HepG2 (cell line): ENCODE measurements around the gene ZBTB7B. TPM values are rescaled to one million over a fixed set of nuclear protein-coding genes. Genes with fewer than 3 reads are reported as not detected.

ENCODE experiments used
- BRF2 ChIP-seq: sonication (generic); formaldehyde crosslinking; IDR thresholded peaks from 2 replicates; pipeline ENCODE4 v1.8.1; 2022; ENCODE audit warnings: mild to moderate bottlenecking, missing genetic modification reagents
- CEBPG ChIP-seq: IDR thresholded peaks from 2 replicates; pipeline ENCODE4 v1.6.1; 2016
- GTF2F1 ChIP-seq: fragments of 150-350 bp; IDR thresholded peaks from 2 replicates; pipeline ENCODE4 v1.6.1; 2014; ENCODE audit warnings: low read length
- HIVEP1 ChIP-seq: sonication (generic); formaldehyde crosslinking; IDR thresholded peaks from 2 replicates; pipeline ENCODE4 v1.4.0; 2020; ENCODE audit warnings: mild to moderate bottlenecking, missing genetic modification reagents
- MXI1 ChIP-seq: IDR thresholded peaks from 3 replicates; pipeline ENCODE4 v1.6.1; 2012; ENCODE audit warnings: low read depth, low read length, inconsistent platforms, borderline replicate concordance
- NR0B2 ChIP-seq: sonication (generic); formaldehyde crosslinking; IDR thresholded peaks from 2 replicates; pipeline ENCODE4 v1.4.0; 2020; ENCODE audit warnings: mild to moderate bottlenecking, missing genetic modification reagents
- RXRB ChIP-seq: IDR thresholded peaks from 2 replicates; pipeline ENCODE4 v1.6.1; 2016; ENCODE audit warnings: borderline replicate concordance, missing genetic modification reagents, missing compliant biosample characterization
- SALL1 ChIP-seq: sonication (generic); formaldehyde crosslinking; IDR thresholded peaks from 2 replicates; pipeline ENCODE4 v1.8.0; 2022; ENCODE audit warnings: mild to moderate bottlenecking, missing genetic modification reagents
- SAP130 ChIP-seq: IDR thresholded peaks from 2 replicates; pipeline ENCODE4 v1.6.1; 2016; ENCODE audit warnings: low read depth
- SSRP1 ChIP-seq: IDR thresholded peaks from 2 replicates; pipeline ENCODE4 v1.6.1; 2016; ENCODE audit warnings: control low read depth
- ZFP37 ChIP-seq: sonication (generic); formaldehyde crosslinking; IDR thresholded peaks from 2 replicates; pipeline ENCODE4 v1.4.0; 2020; ENCODE audit warnings: missing genetic modification reagents, borderline replicate concordance
- ZNF230 ChIP-seq: sonication (generic); formaldehyde crosslinking; IDR thresholded peaks from 2 replicates; pipeline ENCODE4 v1.4.0; 2020; ENCODE audit warnings: mild to moderate bottlenecking, missing genetic modification reagents
- ZNF335 ChIP-seq: sonication (generic); formaldehyde crosslinking; IDR thresholded peaks from 2 replicates; pipeline ENCODE4 v1.4.0; 2020; ENCODE audit warnings: missing genetic modification reagents
- polyA plus RNA-seq, 8 experiments: library from polyadenylated mRNA; depleted of rRNA in 3 of 8; stranded (reverse) in 7 of 8; unstranded in 1 of 8; fragments of >200 nt; fragmentation: Illumina TruSeq in 4 of 8; extraction: Trizol in 4 of 8; gene quantifications; 2 replicates each; pipeline versions ENCODE4 v1.2.1 to v1.2.3, GENCODE V29; 2011 to 2016; ENCODE audit warnings: low read depth in 4 of 8, missing spikeins in 1 of 8, mixed read lengths in 1 of 8; ENCODE audit not compliant: insufficient read depth in 1 of 8
- total RNA-seq, 5 experiments: library from RNA; depleted of rRNA; stranded (reverse); fragments of >200 nt; fragmentation: Illumina TruSeq; extraction: Trizol; gene quantifications; 2 replicates each; pipeline ENCODE4 v1.2.3, GENCODE V29; 2016; ENCODE audit warnings: low read depth in 1 of 5
- TF ChIP-seq, protein P1 (sequence below): sonication (generic); formaldehyde crosslinking; conservative IDR thresholded peaks from 2 replicates; pipeline ENCODE4 v1.5.0; 2020; ENCODE audit warnings: missing genetic modification reagents
- TF ChIP-seq, protein P2 (sequence below): IDR thresholded peaks from 2 replicates; pipeline ENCODE4 v1.6.1; 2016; ENCODE audit warnings: missing compliant biosample characterization, missing genetic modification reagents, borderline replicate concordance
- TF ChIP-seq, protein P3 (sequence below): sonication (generic); formaldehyde crosslinking; conservative IDR thresholded peaks from 2 replicates; pipeline ENCODE4 v1.4.0; 2020; ENCODE audit warnings: mild to moderate bottlenecking, missing genetic modification reagents, moderate library complexity

The ZBTB7B gene
- total and polyA plus RNA-seq, 2 of the 13 experiments (the other 11 are each of a cell fraction or from before 2014, with no cell fraction given) = 15.5 to 17.5 TPM

- TF ChIP-seq, protein P1, sequence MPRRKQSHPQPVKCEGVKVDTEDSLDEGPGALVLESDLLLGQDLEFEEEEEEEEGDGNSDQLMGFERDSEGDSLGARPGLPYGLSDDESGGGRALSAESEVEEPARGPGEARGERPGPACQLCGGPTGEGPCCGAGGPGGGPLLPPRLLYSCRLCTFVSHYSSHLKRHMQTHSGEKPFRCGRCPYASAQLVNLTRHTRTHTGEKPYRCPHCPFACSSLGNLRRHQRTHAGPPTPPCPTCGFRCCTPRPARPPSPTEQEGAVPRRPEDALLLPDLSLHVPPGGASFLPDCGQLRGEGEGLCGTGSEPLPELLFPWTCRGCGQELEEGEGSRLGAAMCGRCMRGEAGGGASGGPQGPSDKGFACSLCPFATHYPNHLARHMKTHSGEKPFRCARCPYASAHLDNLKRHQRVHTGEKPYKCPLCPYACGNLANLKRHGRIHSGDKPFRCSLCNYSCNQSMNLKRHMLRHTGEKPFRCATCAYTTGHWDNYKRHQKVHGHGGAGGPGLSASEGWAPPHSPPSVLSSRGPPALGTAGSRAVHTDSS (CRISPR knock-in tag) = no peak
- no peak for TF ChIP-seq NR0B2
- TF ChIP-seq, protein P2, sequence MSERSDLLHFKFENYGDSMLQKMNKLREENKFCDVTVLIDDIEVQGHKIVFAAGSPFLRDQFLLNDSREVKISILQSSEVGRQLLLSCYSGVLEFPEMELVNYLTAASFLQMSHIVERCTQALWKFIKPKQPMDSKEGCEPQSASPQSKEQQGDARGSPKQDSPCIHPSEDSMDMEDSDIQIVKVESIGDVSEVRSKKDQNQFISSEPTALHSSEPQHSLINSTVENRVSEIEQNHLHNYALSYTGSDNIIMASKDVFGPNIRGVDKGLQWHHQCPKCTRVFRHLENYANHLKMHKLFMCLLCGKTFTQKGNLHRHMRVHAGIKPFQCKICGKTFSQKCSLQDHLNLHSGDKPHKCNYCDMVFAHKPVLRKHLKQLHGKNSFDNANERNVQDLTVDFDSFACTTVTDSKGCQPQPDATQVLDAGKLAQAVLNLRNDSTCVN (CRISPR knock-in tag) = no peak
- TF ChIP-seq ZNF230 = no peak
- TF ChIP-seq, protein P3, sequence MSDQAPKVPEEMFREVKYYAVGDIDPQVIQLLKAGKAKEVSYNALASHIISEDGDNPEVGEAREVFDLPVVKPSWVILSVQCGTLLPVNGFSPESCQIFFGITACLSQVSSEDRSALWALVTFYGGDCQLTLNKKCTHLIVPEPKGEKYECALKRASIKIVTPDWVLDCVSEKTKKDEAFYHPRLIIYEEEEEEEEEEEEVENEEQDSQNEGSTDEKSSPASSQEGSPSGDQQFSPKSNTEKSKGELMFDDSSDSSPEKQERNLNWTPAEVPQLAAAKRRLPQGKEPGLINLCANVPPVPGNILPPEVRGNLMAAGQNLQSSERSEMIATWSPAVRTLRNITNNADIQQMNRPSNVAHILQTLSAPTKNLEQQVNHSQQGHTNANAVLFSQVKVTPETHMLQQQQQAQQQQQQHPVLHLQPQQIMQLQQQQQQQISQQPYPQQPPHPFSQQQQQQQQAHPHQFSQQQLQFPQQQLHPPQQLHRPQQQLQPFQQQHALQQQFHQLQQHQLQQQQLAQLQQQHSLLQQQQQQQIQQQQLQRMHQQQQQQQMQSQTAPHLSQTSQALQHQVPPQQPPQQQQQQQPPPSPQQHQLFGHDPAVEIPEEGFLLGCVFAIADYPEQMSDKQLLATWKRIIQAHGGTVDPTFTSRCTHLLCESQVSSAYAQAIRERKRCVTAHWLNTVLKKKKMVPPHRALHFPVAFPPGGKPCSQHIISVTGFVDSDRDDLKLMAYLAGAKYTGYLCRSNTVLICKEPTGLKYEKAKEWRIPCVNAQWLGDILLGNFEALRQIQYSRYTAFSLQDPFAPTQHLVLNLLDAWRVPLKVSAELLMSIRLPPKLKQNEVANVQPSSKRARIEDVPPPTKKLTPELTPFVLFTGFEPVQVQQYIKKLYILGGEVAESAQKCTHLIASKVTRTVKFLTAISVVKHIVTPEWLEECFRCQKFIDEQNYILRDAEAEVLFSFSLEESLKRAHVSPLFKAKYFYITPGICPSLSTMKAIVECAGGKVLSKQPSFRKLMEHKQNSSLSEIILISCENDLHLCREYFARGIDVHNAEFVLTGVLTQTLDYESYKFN = no peak
- TF ChIP-seq MXI1 = 0 out of 3 replicates have a peak, but pooled peaks have one; percentile 28
- TF ChIP-seq RXRB (CRISPR knock-in tag) = peak; percentile 41; the same call in 1 of the 2 replicates
- TF ChIP-seq GTF2F1 = no peak
- TF ChIP-seq SAP130 = peak; percentile 58
- no peak for TF ChIP-seq ZFP37 (CRISPR knock-in tag)
- TF ChIP-seq HIVEP1 (CRISPR knock-in tag) = no peak
- TF ChIP-seq CEBPG (CRISPR knock-in tag) = no peak
- TF ChIP-seq BRF2 (CRISPR knock-in tag) = no peak
- no peak for TF ChIP-seq SSRP1
- peak; percentile 19; the same call in 1 of the 2 replicates for TF ChIP-seq SALL1 (CRISPR knock-in tag)
- TF ChIP-seq ZNF335 (CRISPR knock-in tag) = no peak
Measured at GRCh38 chr1:155044812-155045657, 42.4 kb downstream of the ZBTB7B start (continued).
